Measurements from ENCODE around the gene LDLRAD4.

Gene LDLRAD4

DNA sequence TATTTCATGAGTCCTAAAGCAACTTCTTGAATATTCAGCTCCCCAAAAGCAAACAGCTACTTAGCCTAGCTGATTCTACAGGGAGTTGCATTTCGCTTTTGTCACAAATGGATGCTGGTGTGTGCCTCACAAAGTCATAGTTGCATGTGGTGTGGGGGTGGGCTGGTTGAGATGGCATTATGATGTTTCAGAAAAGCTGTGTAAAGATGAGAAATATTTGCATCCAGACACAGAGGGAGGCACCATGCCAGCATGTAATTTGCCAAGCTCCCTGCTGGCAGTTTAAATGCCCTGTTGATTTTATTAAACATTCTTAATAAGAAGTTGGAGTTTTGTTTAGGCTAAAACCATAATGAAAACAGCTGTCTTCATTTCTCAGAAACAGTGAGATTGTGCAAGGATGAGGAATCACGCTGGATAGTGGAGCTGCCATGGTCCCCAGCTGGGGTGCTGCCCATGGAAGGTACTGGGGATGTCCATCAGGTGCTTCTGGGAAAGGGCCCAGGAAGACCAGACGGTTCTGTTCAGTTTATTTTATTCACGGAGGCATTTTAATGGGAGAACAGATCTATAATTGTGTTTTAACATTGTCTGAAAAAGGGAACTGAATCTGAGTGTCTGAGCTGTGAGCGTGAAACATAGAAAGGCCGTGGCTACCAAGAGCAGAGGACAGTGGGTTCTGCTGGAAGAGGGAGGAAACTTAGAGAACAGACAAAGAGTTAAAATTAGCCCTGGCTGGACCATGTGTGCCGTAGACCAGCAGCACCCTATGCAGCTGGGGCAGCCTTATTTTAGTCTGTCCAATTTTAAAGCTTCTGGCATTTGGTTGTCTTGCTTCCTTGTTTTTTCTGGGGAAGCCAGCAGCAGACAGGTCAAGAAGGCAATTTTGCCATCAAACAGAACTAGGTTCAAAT is 330.7 kb downstream of the LDLRAD4 start:
- no peak for DNase-seq (ENCODE audit: low spot score)

DNA sequence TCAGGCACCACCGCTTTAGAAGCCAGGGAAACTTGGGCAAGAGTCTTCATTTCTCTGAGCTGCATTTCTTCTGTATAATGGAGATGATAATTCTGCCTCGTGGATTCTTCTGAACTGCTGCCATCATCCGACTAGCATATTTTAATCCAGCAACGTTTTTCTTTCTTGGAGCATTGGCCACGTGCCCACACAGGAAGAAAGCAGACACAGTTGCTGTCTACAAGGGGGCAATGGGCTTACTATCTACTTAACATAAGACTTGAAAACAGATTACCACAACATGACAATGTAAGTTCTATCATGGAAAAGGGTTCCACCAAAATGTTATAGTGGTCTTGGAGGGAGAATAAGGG is 331.3 kb downstream of the LDLRAD4 start:
- DNase-seq (ENCODE audit: low spot score): no peak

DNA sequence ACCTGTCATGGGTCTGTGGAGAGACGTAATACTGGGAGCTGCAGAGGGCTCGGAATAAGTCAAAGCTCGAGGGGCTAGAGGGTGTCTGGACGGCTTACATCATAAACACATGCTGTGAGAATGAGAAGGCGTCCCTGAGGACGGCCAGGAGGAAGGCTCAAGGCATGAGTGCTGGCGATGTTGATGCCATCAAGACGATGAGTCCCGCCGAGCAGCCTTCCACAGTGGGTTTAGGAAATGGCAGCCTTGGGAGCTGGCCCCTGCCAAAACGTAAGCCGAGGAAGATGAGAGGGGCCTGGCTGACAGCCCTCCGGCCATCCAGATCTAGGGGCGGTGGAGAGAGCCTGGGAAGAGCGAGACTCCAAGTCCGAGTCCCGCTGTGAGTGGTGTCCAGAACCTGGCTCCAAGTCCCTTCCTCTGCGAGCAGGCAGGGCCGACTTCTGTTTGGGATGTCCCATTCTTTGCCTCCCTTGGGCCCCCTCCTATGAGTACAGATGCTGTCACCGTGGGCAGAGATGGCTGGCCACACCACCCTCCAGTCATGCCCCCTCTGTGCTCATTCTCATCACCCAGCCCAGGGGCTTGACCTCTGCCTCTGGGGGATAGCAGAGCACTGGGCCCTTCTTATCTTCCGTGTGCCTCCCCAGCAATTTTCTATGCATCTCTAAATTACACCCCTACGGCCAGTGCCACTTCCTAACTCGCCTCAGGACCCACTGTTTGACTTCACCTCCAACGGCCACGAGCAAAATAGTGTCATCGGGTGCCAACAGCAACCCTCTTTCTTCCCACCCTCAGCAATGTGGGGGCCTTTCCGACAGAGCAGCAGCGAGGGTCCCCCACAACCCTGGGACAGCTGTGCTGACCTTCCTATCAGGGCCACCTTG is 332.1 kb downstream of the LDLRAD4 start:
- DNase-seq (ENCODE audit: low spot score): peak; percentile 42

DNA sequence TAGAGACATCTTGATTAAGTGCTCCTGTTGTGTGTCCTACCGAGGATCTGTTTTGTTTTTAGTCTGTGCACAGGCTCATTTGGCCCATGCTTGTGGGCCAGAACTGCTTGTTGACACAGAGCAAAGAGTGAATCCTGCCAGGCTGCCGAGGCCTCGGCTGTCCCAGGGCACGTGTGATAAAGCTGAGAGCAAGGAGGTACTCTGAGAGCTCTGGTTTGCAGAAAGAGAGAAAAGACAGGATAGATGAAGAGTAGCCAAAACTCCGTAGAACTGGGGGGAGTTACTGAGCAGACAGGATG is 332.7 kb downstream of the LDLRAD4 start:
- DNase-seq (ENCODE audit: low spot score): no peak

DNA sequence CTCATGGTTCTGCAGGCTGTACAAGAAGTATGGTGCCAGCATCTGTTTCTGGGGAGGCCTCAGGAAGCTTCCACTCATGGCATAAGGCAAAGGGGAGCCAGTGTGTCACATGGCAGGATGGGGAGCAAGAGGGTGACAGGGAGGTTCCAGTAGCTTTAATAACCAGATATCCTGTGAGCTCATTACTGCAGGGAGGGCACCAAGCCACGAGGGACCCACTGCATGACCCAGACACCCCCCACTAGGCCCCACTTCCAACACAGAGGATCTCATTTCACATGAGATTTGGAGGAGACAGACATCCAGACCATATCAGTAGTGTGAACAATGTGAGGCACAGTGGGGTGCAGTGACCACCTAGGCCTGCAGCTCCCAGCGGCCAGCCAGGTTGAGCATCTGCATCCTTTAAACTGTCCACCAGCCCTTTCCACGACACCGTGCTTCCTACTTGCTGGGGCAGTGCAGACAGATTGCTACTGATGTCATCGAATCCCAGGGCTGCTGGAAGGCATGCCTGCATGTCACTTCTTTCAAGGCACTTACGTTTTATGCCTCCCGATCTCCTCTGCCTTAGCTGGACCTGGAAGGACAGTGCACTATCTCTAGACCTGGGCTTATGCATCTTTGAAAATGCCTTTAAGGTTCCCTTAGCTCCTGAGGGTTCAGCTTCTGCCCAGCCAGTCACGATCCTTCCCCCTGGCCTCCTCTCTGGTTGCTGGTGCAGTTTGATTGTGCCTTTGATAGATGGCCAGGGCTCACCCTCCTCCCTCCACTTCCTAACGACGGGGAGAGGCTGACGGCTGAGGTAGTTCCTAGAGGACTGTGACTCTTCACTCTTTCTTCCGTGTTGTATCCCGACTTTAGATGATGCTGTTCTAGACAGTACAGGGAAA is 333.5 kb downstream of the LDLRAD4 start:
- DNase-seq (ENCODE audit: low spot score): no peak

DNA sequence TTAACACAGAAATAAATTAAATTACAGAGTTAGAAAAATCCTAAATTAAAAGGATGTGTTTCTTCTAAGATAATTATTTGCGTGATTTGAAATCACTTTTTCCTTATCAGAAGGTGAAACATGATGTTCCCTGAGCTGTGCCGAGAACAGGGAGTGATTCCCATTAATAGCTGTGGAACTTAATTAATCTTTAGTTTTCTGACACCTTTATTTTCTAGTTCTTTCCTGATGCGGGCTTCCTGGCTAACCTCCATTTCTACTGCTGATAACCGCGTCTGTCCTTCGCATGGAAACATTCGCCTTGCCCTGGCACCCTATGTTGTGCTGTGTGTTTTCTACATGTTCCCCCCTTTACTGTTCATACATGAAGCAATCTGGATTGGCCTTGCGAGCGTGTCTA is 334.9 kb downstream of the LDLRAD4 start:
- no peak for DNase-seq (ENCODE audit: low spot score)

DNA sequence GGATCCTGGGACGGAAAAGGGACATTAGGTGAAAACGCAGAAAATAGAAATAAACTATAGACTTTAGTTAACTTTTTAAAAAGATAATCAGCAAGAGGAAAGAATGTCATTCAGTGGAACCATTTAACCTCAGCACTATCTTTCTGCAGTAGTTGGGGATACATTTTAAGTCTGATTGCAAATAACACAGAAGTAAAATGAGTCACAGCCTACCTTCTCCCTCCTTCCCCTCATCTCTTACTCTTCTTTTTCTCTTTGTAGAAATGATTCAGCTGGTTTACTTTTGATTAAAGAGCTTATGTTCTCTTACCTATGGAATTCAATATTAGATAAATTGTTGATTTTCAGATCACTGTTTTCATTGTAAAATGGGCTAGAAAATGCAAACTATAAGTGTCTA is 336.6 kb downstream of the LDLRAD4 start:
- no peak for DNase-seq (ENCODE audit: low spot score)

DNA sequence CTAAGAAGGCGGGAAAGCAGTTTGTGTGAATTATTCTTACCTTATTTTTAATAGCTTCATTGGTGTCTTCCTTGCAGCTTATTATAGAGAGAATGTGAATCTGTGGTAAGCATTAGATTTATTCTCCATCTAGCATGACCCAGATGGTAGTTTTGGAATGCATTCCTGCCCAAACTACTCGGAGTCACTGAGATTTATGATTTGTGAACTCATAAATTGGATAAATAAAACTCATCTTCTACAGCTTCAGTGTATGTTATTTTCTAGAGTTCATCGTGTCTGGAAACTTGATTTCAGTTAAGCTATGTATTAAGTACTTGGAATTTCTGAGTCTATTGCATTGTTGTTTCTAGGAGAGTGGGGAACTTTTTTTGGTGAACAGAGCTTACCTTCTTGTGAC is 337.3 kb downstream of the LDLRAD4 start:
- DNase-seq (ENCODE audit: low spot score): no peak

DNA sequence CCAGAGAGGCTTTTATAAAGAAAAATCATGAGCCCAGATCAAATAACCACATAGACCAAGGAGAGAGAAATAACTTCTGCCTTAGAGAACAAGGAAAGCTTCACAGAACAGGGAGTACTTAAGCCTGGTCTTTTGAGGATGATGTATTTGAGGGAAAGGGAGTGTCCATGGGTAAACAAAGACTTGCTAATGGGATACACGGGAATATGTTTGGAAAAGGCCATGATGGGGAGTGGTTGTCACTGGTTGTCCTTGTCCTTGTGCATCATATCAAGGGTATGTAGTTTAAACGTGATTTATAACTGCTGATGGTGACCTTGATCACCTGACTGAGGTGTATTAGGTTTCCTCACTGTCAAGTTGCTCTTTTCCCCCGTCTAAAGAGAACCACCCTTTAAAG is 337.9 kb downstream of the LDLRAD4 start:
- DNase-seq (ENCODE audit: low spot score): no peak

DNA sequence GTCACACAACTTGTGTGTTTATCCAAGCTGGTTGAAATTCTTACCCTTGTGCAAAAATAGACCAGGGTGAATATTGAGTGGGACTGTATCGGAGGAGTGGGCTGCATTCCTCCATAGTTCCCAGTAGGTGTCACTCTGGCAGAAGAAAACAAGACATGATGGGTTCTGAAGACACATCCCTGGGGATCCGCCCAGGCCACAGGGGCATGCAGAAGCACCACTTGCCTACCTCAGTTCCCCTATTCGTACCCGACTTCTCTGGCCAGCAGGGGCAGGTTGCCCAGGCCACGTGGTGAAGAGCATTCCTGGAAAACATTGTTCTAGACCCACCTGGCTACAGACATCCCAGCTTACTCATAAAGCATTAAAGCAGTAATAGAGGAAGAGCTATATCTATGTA is 339.6 kb downstream of the LDLRAD4 start:
- peak; percentile 84 for DNase-seq (ENCODE audit: low spot score)

DNA sequence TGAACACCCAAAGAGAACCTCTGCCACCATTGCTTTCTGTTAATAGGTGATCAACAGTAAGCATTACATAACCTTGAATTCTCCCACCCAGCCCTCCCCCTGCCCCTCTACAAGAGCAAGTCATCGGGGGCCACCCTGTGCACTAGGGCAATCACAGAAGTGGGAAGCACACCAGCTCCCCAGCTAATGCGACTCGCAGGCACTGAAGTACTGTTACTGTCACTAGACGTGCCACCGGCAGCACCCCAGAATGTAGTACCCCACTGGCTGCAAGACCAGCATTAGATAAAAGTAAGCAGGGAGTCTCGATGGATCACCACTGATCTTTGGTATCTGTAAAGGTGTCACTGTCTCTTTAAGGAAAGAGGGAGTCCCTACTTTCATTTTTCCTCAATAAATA is 340.2 kb downstream of the LDLRAD4 start:
- DNase-seq (ENCODE audit: low spot score): no peak

DNA sequence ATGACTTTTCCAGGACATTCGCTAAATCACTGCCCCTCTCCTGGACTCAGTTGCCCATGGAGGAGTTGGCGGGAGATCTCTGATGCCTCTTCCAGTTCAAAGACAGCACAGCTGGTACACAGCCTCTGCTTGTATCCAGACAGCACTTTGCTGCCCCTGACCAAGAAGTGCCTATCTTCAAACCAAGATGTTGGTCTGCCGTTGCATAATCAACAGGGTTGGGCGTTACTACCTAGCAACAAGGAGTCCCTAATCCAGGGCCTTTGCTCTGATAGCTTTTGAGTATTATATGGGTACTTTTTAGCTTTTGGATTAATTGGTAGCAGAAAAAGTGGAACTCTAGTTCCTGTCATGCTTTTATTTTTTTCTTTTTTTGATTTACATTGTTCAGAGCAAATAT is 341.2 kb downstream of the LDLRAD4 start:
- no peak for DNase-seq (ENCODE audit: low spot score)

DNA sequence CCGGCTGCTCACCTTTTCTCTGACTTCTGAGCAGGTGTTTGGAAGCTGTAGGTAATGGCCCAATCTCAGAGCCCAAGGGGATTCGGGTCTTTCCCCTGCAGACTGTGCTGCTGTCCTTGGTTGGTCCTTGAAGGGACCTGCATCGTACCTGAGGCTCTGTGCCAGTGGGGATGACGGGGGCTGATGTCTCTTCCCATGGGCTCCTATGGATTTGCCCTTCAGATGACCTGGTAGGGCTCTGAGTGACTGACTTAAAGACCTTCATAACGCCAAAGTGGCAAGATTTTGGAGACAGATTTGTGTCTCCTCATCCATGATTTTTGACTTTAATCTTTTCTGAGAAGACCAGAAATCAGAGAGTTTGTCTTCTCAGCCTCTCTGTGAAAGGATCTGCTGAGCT is 341.7 kb downstream of the LDLRAD4 start:
- no peak for DNase-seq (ENCODE audit: low spot score)

DNA sequence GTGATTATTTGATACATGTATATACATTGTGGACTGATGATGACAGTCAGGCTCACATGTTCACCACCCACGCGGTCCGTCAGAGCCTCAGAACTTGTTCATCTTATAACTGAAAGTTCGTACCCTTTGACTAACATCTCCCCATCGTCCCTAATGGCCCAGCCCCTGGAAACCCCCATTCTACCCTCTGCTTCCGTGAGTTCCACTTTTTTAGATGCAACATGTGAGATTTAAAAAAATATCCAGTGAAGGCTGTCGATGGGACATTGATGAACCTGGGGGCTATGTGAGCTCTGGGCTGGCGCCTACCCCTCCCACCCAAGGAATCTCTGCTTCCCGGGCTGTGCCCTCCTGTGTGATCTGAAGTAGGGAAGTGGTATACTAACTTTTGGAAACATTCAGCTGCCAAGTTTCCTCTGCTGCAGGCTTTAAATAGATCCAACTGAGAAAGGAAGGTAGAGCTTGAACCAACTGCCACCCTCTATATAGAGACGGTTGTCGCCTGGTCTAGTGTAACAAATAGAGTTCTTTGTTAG is 344.0 kb downstream of the LDLRAD4 start:
- no peak for DNase-seq (ENCODE audit: low spot score)

DNA sequence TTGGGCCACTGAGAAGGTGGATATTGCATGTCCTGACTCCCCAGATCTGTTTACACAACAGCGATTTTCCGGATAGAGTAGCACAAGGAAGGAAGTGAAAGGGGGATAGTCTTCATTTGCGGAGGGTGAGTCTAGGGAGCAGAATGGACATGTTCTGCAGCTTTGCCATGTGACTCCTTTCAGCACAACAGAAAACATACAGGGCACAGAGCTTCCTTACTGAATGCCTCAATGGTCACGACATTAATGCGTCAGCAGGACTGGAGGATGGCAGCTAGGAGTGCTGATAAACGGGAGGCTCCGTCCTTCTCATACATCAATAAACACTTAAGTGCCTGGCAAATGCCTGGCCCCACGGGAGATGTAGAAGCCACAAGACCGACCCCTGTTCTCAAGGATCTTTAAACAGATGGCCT is 344.8 kb downstream of the LDLRAD4 start:
- no peak for DNase-seq (ENCODE audit: low spot score)

DNA sequence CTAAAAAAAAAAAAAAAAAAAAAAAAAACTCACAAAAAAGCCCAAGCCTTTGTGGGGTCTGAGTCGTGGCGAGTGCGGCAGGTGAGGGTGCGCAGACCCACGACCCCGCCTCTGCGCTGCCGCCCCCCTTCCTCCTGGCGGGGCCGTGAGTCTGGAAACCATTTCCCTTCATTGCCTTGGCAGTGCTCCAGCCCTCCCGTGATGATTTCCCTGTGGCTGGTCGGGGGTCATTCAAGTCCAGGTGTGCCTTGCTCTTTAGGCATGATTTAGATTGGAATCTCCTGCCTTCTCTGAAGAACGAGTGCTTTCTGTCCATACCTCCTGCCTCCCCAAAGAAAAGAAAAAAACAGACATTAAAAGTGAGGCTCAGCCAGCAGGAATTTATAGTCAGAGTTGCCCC is 346.0 kb downstream of the LDLRAD4 start:
- DNase-seq (ENCODE audit: low spot score): no peak

DNA sequence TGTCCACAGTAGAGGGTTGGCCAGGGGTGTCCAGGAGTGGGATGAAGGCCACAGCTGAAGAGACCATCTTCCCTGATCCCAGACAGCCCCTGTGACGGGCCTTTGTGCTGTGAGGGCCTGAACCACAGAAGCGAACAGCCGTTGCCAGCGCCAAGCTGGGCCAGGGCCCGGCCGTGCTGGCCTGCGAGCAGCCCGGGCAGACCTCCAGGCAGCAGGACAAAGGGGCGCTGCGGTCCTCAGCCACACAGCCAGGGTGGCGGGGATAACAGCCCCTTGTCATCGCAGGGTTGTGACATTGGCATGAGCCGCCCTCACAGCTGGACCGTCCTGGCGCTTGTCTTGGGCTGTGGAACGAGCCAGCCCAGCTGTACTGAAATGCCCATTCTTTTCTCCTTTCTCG is 346.7 kb downstream of the LDLRAD4 start:
- no peak for DNase-seq (ENCODE audit: low spot score)

DNA sequence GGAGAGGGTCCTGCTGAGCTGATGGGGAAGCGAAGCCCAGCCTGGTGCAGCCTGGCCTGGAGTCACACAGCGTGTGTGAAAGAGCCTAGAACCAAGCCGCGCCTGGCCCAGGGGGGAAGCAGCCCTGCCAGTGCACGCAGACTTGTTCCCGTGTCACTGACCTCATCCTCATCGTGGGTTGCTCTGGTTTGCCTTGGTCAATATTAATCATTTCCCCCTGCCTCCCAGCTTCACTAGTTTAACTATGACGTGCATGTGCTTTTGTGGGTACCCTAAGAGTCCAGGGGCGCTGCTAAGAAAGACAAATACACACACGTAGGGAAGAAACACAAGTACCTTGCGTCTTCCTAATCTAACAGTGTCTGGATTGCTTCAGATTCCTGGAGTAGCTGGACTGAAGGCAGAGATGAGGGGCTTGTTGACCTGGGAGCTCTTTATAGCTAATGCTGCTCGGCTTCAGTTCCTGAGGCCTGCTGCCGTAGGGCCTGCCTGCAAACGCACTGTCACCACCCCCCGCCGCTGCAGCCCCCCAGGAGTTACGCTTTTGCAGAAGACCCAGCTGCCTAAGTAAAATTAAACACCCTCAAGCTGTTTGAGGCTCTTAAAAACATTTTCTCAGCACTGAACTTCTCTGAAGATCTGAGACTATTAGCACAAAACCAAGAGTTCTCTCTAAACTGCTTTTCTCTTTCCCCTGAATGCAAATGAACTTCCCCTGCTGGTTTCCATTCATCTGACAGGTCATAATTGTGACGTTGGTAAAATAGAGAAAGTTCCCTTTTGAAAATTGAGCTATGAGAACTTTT is 348.6 kb downstream of the LDLRAD4 start:
- no peak for DNase-seq (ENCODE audit: low spot score)

DNA sequence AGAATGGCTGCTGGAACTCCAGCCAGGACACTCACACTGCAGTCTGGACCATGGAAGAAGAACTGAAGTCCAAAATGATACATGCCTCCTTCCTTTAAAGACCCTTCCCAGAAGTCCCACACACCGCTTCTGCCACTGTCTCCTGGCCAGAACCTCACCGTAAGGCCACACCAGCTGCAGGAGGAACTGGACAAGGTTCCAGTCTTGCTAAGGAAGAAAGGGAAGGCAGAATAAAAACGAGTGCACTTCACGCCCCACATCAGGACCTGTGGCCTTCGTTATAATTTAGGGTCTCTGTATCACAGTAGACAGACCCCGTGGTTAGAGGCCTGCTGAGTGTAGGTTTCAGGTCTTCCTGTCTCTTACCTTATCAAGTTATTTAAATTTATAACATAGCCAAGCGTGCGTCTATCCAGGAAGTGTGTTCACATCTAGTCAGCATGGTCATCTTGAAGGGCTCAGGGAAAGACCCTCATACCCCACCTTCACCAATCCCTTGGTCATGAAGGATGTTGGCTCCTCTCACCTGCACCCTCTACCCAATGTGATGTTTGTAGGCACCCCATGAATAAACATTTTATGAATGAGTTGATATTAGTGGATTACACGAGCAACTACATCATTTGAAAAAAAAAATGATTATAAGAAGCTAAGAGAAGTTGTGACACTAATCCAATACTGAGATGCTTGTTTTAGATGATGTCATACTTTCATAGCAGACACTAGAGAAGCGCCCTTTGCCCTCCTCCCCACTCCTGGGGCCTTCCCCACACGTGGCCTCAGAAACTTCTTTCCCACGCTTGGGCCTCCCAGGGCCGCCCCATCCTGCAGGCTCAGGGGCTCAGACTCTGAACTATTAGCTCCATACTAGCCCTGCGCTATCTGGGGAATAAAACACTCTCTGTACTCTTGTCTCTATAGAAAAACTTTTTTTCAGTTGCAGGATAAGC is 350.2 kb downstream of the LDLRAD4 start:
- no peak for DNase-seq (ENCODE audit: low spot score)

DNA sequence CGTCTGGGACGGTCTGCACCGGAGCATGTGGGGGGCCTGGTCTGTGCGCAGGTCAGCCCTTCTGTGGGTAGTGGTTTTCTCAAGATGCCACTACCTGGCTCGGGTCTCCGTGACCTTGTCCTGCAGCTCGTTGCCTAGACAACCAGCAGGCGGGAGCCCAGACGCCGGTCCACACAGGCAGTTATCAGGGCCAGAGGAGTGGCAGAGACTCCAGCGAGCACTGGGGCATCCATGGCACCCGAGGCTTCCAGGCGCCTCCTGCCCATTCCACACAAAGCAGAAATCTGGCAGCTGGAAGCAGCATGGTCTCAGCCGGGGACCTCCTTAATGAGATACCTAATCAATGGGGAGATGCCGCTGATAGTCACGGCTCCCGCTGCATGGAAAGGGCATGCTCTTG is 351.7 kb downstream of the LDLRAD4 start:
- no peak for DNase-seq (ENCODE audit: low spot score)
